Transverse colon (tissue), 4 donors: ENCODE data around the gene NPIPA2.
"Not testable (repeated sequence)": the region's sequence is repeated elsewhere in the genome, so short reads cannot be mapped to it uniquely, and the experiment has no call there.

Experiments used
- EP300 ChIP-seq: sonication (generic); formaldehyde crosslinking; IDR thresholded peaks from one replicate; pipeline ENCODE4 v1.6.1; 2017; ENCODE audit warnings: antibody characterized with exemption, low read depth
- POLR2A ChIP-seq: fragments of 450-650 bp; IDR thresholded peaks from one replicate; pipeline ENCODE4 v1.6.1; 2016; ENCODE audit warnings: antibody characterized with exemption, mild to moderate bottlenecking, moderate library complexity
- POLR2AphosphoS5 ChIP-seq, 3 donors: sonication (generic); formaldehyde crosslinking; IDR thresholded peaks; one replicate each; pipeline ENCODE4 v1.6.1; 2016; ENCODE audit warnings: antibody characterized with exemption in 3 of 3
- TF ChIP-seq, protein P1 (sequence below), 5 experiments: fragments of 200-600 bp in 3 of 5; fragments of 450-650 bp in 2 of 5; sonication (generic) in 3 of 5; IDR thresholded peaks; 1 replicate in 2 of 5; 2 replicates in 3 of 5; pipeline ENCODE4 v1.5.1; 2016 to 2017; ENCODE audit warnings: antibody characterized with exemption in 5 of 5, inconsistent platforms in 3 of 5, mild to moderate bottlenecking in 2 of 5, moderate library complexity in 1 of 5

GRCh38 chr16:14776763-14777162, 34.4 kb downstream of the NPIPA2 start:
- TF ChIP-seq, protein P1, sequence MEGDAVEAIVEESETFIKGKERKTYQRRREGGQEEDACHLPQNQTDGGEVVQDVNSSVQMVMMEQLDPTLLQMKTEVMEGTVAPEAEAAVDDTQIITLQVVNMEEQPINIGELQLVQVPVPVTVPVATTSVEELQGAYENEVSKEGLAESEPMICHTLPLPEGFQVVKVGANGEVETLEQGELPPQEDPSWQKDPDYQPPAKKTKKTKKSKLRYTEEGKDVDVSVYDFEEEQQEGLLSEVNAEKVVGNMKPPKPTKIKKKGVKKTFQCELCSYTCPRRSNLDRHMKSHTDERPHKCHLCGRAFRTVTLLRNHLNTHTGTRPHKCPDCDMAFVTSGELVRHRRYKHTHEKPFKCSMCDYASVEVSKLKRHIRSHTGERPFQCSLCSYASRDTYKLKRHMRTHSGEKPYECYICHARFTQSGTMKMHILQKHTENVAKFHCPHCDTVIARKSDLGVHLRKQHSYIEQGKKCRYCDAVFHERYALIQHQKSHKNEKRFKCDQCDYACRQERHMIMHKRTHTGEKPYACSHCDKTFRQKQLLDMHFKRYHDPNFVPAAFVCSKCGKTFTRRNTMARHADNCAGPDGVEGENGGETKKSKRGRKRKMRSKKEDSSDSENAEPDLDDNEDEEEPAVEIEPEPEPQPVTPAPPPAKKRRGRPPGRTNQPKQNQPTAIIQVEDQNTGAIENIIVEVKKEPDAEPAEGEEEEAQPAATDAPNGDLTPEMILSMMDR (IDR thresholded peaks at IDR 0.05), result not testable (repeated sequence)
- not testable (repeated sequence) for TF ChIP-seq POLR2A; POLR2AphosphoS5 (IDR thresholded peaks at IDR 0.05); EP300
